Right atrium auricular region (tissue), 2 donors: ENCODE data around the gene ACP5. TPM values are rescaled to one million over a fixed set of nuclear protein-coding genes. Genes with fewer than 3 reads are reported as not detected.
"Not testable (repeated sequence)": the region's sequence is repeated elsewhere in the genome, so short reads cannot be mapped to it uniquely, and the experiment has no call there.

Experiments used
- DNase-seq: peaks from one replicate; pipeline ENCODE4 v3.0.0-alpha.2; 2019; ENCODE audit warnings: low spot score
- H3K27ac ChIP-seq, 2 donors: fragments of 200-600 bp; sonication (generic); 1 replicate in 1 of 2; 2 replicates in 1 of 2; pipeline ENCODE4 v1.5.1; 2016 to 2019
- H3K27me3 ChIP-seq, 2 donors: fragments of 200-600 bp; sonication (generic); one replicate each; pipeline versions ENCODE4 v1.5.1 to v1.6.0; 2017 to 2019
- H3K36me3 ChIP-seq: fragments of 200-600 bp; sonication (generic); one replicate; pipeline ENCODE4 v1.5.1; 2016
- H3K4me1 ChIP-seq, 2 donors: fragments of 200-600 bp; sonication (generic); one replicate each; pipeline versions ENCODE4 v1.5.1 to v1.6.0; 2017 to 2019
- H3K4me3 ChIP-seq, 2 donors: fragments of 200-600 bp; sonication (generic); 1 replicate in 1 of 2; 2 replicates in 1 of 2; pipeline ENCODE4 v1.5.1; 2017 to 2019; ENCODE audit warnings: mild to moderate bottlenecking in 1 of 2, moderate library complexity in 1 of 2
- H3K9me3 ChIP-seq, 2 donors: fragments of 200-600 bp; sonication (generic); one replicate each; pipeline ENCODE4 v1.5.1; 2019
- CTCF ChIP-seq, 2 donors: fragments of 200-600 bp; sonication (generic); IDR thresholded peaks; one replicate each; pipeline ENCODE4 v1.5.1; 2019; ENCODE audit warnings: antibody characterized with exemption in 2 of 2
- total RNA-seq, 2 donors: library from RNA; depleted of rRNA; stranded (reverse); fragments of >200 nt; gene quantifications; one replicate each; pipeline ENCODE4 v1.1.0, GENCODE V29; 2016

The ACP5 gene
- total RNA-seq, 2 donors from 2014 or later = 3.2 to 3.6 TPM

DNA sequence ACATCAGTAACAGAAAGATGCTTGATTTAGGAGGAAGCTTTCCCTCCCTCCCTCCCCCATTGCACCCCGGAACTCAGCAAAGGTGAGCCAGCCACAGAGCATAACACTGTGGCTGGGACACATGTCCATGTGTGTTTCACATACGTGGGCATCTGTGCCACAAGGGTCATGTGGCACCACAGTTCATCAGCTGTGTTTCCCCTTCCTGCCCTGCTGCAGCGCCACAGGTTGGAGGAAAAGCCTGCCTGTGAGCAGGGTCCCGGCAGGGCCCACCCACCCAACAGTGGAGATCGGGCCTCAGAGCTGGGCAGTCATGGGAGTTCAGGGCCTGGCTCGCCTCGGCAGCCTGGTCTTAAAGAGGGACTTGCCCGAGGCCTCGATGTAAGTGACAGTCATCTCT lies 2.8 kb downstream of the ACP5 start:
- no peak for DNase-seq
- H3K9me3 ChIP-seq = no peaks in the 10 kb centered on the region
- no peak overlapping the region for H3K4me3 ChIP-seq
- no peak for TF ChIP-seq CTCF (IDR thresholded peaks at IDR 0.05)
- no peaks in the 10 kb centered on the region for H3K36me3 ChIP-seq
- H3K4me1 ChIP-seq = peaks cover 0 to 13% of the 10 kb centered on the region in 2 donors
- H3K27ac ChIP-seq = no peak overlapping the region
- no peaks in the 10 kb centered on the region for H3K27me3 ChIP-seq

- H3K36me3 ChIP-seq, H3K9me3 ChIP-seq, H3K27ac ChIP-seq, H3K4me1 ChIP-seq, H3K4me3 ChIP-seq, DNase-seq, H3K27me3 ChIP-seq: not testable (repeated sequence)
These were observed 3.7 kb downstream of the ACP5 start for GRCh38 chr19:11573763-11574162.

- not testable (repeated sequence) for H3K27ac ChIP-seq, H3K27me3 ChIP-seq, H3K4me1 ChIP-seq, H3K36me3 ChIP-seq, H3K9me3 ChIP-seq, H3K4me3 ChIP-seq, DNase-seq
These were observed 4.1 kb downstream of the ACP5 start for GRCh38 chr19:11573354-11573753.

- Histone ChIP-seq H3K4me3 (no peak overlapping the region), H3K36me3 (no peaks in the 10 kb centered on the region), H3K9me3 (no peaks in the 10 kb centered on the region), H3K4me1 (no peaks in the 10 kb centered on the region), H3K27ac (no peak overlapping the region), H3K27me3 (no peaks in the 10 kb centered on the region)
- no peak for TF ChIP-seq CTCF (IDR thresholded peaks at IDR 0.05)
- no peak for DNase-seq
These were observed 7.4 kb downstream of the ACP5 start for GRCh38 chr19:11570039-11570462.

DNA sequence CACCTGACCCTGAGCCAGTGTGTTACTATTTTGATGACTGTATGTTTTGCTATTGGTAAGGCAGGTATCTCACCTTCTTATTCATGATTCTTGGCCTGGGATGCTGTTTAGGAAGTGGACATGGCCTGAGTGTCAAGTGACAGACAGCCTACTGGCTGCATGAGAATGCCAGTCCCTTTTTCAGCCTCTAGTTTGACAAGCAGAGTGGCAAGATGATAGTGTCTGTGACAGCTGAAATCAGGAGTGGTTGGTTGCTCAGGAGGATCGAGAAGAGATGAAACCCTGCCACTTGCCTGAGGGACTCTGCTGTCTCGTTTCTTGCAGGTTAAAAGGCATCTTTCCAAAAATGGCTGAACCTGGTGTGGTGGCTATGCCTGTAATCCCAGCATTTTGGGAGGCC lies 11.3 kb downstream of the ACP5 start:
- DNase-seq = no peak
- no peak overlapping the region for H3K4me3 ChIP-seq
- no peak for TF ChIP-seq CTCF (IDR thresholded peaks at IDR 0.05)
- H3K27ac ChIP-seq = no peak overlapping the region
- H3K27me3 ChIP-seq = no peaks in the 10 kb centered on the region
- no peaks in the 10 kb centered on the region for H3K9me3 ChIP-seq
- H3K36me3 ChIP-seq = no peaks in the 10 kb centered on the region
- no peaks in the 10 kb centered on the region for H3K4me1 ChIP-seq

DNA sequence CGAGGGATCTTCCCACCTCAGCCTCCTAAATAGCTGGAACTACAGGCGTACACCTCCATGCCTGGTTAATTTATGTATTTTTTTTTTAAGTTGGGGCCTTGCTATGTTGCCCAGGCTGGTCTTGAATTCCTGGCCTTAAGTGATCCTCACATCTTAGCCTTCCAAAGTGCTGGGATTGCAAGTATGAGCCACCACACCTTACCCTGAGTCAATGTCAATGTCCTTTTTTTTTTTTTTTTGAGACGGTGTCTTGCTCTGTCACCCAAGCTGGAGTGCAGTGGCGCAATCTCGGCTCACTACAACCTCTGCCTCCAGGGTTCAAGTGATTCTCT lies 11.8 kb downstream of the ACP5 start:
- DNase-seq, H3K27me3 ChIP-seq, H3K27ac ChIP-seq, H3K9me3 ChIP-seq, H3K4me1 ChIP-seq, H3K36me3 ChIP-seq, H3K4me3 ChIP-seq: not testable (repeated sequence)

GRCh38 chr19:11564082-11564807 lies 13.2 kb downstream of the ACP5 start:
- H3K9me3 ChIP-seq, H3K36me3 ChIP-seq, H3K27ac ChIP-seq, DNase-seq, H3K4me3 ChIP-seq, H3K27me3 ChIP-seq: not testable (repeated sequence)
- H3K4me1 ChIP-seq = peaks cover 0 to 14% of the 10 kb centered on the region in 2 donors

- Histone ChIP-seq H3K4me3 (no peak overlapping the region), H3K27ac (no peak overlapping the region), H3K4me1 (peaks cover 0 to 15% of the 10 kb centered on the region in 2 donors), H3K27me3 (no peaks in the 10 kb centered on the region), H3K36me3 (no peaks in the 10 kb centered on the region), H3K9me3 (no peaks in the 10 kb centered on the region)
- DNase-seq = no peak
- TF ChIP-seq CTCF (IDR thresholded peaks at IDR 0.05) = no peak
These were observed 13.9 kb downstream of the ACP5 start for GRCh38 chr19:11563532-11563931.
